ENCODE results near the gene USP20.
A peak's percentile ranks its signal among the peaks of the same experiment; 100 is the strongest.
"Not testable (repeated sequence)": the region's sequence is repeated elsewhere in the genome, so short reads cannot be mapped to it uniquely, and the experiment has no call there.

The USP20 gene

GRCh38 chr9:129835128-129835859 lies at the start of gene USP20, which contains the start of gene C9orf78:
Gene USP20, plus strand, starts transcription at chr9:129835458. Its CDS starts 17,098 bp downstream, at chr9:129852556.
Gene C9orf78, minus strand, starts transcription at chr9:129835275. Its CDS starts 54 bp downstream, at chr9:129835221.
- Histone ChIP-seq H3K4me1 (ENCODE audit: low read depth, poor library complexity, severe bottlenecking) (peaks cover 12% of the 10 kb centered on the region), H3K79me2 (ENCODE audit: insufficient read depth, low read depth) (peaks cover 20% of the 10 kb centered on the region; the same call in 1 of the 2 replicates), H3K4me2 (peak within 1 kb of the TSS; percentile 96), H4K20me1 (ENCODE audit: insufficient read depth) (no peaks in the 10 kb centered on the region), H3K36me3 (ENCODE audit: insufficient read depth) (no peaks in the 10 kb centered on the region; the same call in 1 of the 2 replicates), H3K9ac (peak within 1 kb of the TSS; percentile 74), H3K27me3 (ENCODE audit: insufficient read depth, low read depth) (no peaks in the 10 kb centered on the region), H2AFZ (ENCODE audit: low read depth) (peak within 1 kb of the TSS; percentile 97), H3K4me3 (IDR thresholded peaks at IDR 0.05; ENCODE audit: insufficient read depth, low read depth, low read length) (no peak within 1 kb of the TSS), H3K27ac (peak within 1 kb of the TSS; percentile 47)
- TF ChIP-seq, protein P1, sequence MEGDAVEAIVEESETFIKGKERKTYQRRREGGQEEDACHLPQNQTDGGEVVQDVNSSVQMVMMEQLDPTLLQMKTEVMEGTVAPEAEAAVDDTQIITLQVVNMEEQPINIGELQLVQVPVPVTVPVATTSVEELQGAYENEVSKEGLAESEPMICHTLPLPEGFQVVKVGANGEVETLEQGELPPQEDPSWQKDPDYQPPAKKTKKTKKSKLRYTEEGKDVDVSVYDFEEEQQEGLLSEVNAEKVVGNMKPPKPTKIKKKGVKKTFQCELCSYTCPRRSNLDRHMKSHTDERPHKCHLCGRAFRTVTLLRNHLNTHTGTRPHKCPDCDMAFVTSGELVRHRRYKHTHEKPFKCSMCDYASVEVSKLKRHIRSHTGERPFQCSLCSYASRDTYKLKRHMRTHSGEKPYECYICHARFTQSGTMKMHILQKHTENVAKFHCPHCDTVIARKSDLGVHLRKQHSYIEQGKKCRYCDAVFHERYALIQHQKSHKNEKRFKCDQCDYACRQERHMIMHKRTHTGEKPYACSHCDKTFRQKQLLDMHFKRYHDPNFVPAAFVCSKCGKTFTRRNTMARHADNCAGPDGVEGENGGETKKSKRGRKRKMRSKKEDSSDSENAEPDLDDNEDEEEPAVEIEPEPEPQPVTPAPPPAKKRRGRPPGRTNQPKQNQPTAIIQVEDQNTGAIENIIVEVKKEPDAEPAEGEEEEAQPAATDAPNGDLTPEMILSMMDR (conservative IDR thresholded peaks at IDR 0.05; ENCODE audit: low read depth, low read length) = no peak

- peaks cover 3% of the 10 kb centered on the region for H3K4me1 ChIP-seq (ENCODE audit: low read depth, poor library complexity, severe bottlenecking)
- H3K9ac ChIP-seq = no peak overlapping the region
- H4K20me1 ChIP-seq (ENCODE audit: insufficient read depth) = no peaks in the 10 kb centered on the region
- no peak overlapping the region for H2AFZ ChIP-seq (ENCODE audit: low read depth)
- TF ChIP-seq, protein P1 (conservative IDR thresholded peaks at IDR 0.05; ENCODE audit: low read depth, low read length) = no peak
- no peak overlapping the region for H3K4me2 ChIP-seq
- H3K36me3 ChIP-seq (ENCODE audit: insufficient read depth) = no peaks in the 10 kb centered on the region
- H3K4me3 ChIP-seq (IDR thresholded peaks at IDR 0.05; ENCODE audit: insufficient read depth, low read depth, low read length) = no peak overlapping the region
- H3K79me2 ChIP-seq (ENCODE audit: insufficient read depth, low read depth) = no peaks in the 10 kb centered on the region
- H3K27ac ChIP-seq = no peak overlapping the region
- peaks cover 51% of the 10 kb centered on the region for H3K27me3 ChIP-seq (ENCODE audit: insufficient read depth, low read depth)
These were observed 49.4 kb upstream of the USP20 start for GRCh38 chr9:129785866-129786265.

DNA sequence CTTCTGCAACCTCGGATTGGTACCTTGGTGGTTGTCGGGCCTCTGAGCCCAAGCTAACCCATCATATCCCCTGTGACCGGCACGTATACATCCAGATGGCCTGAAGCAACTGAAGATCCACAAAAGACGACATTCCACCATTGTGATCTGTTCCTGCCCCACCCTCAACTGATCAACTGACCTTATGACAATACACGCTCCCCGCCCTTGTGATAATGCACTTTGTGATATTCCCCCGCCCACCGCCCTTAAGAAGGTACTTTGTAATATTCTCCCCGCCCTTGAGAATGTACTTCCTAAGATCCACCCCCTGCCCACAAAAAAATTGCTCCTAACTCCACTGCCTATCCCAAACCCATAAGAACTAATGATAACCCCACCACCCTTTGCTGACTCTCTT lies 48.8 kb upstream of the USP20 start:
- Histone ChIP-seq H3K79me2 (ENCODE audit: insufficient read depth, low read depth) (no peaks in the 10 kb centered on the region), H2AFZ (ENCODE audit: low read depth) (no peak overlapping the region), H3K27me3 (ENCODE audit: insufficient read depth, low read depth) (peaks cover 51% of the 10 kb centered on the region), H3K4me2 (no peak overlapping the region), H3K27ac (no peak overlapping the region), H3K36me3 (ENCODE audit: insufficient read depth) (no peaks in the 10 kb centered on the region), H3K4me3 (IDR thresholded peaks at IDR 0.05; ENCODE audit: insufficient read depth, low read depth, low read length) (no peak overlapping the region), H3K4me1 (ENCODE audit: low read depth, poor library complexity, severe bottlenecking) (peaks cover 3% of the 10 kb centered on the region), H4K20me1 (ENCODE audit: insufficient read depth) (no peaks in the 10 kb centered on the region), H3K9ac (no peak overlapping the region)
- TF ChIP-seq, protein P1 (conservative IDR thresholded peaks at IDR 0.05; ENCODE audit: low read depth, low read length) = no peak

DNA sequence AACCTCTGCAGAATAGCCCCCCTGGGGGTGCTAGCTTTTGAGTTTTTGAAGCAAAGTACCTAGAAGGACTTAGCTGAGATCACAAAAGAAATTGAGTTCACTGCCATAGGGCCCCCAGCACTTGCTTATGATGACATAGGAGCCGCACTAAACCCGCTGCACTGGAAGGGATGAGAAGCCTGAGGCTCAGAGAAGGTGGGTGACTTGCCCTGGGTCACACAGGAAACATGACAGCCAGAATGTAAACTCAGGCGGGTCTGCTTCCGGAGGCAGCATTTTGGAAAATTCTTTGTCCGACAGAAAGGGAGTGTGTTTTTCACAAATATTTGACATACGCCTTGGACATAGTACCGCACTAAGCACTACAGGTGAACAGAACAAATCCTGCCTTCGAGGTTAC lies 40.7 kb upstream of the USP20 start:
- TF ChIP-seq, protein P1 (conservative IDR thresholded peaks at IDR 0.05; ENCODE audit: low read depth, low read length) = no peak
- H3K27ac ChIP-seq = no peak overlapping the region
- H3K4me3 ChIP-seq (IDR thresholded peaks at IDR 0.05; ENCODE audit: insufficient read depth, low read depth, low read length) = no peak overlapping the region
- H3K79me2 ChIP-seq (ENCODE audit: insufficient read depth, low read depth) = no peaks in the 10 kb centered on the region
- no peak overlapping the region for H3K9ac ChIP-seq
- H3K4me1 ChIP-seq (ENCODE audit: low read depth, poor library complexity, severe bottlenecking) = peaks cover 15% of the 10 kb centered on the region
- H4K20me1 ChIP-seq (ENCODE audit: insufficient read depth) = no peaks in the 10 kb centered on the region
- H3K4me2 ChIP-seq = no peak overlapping the region
- H2AFZ ChIP-seq (ENCODE audit: low read depth) = no peak overlapping the region
- no peaks in the 10 kb centered on the region for H3K36me3 ChIP-seq (ENCODE audit: insufficient read depth)
- H3K27me3 ChIP-seq (ENCODE audit: insufficient read depth, low read depth) = peaks cover 49% of the 10 kb centered on the region

DNA sequence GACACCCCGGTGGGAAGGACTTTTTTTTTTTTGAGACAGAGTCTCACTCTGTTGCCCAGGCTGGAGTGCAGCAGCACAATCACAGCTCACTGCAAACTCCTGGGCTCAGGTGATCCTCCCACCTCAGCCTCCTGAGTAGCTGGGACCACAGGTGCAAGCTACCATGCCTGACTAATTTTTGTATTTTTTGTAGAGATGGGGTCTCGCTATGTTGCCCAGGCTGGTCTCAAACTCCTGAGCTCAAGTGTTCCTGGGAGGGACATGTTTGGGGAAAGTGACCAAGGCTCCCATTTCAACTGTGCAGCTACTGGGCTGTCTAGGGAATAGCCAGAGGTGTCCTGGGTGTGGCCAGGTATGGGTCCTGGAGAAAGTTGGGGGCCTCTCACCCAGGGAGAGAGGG lies 39.2 kb upstream of the USP20 start:
- not testable (repeated sequence) for H2AFZ ChIP-seq (ENCODE audit: low read depth); H3K9ac ChIP-seq; H3K27ac ChIP-seq; H3K4me3 ChIP-seq (IDR thresholded peaks at IDR 0.05; ENCODE audit: insufficient read depth, low read depth, low read length); H4K20me1 ChIP-seq (ENCODE audit: insufficient read depth); H3K4me2 ChIP-seq; H3K79me2 ChIP-seq (ENCODE audit: insufficient read depth, low read depth); H3K36me3 ChIP-seq (ENCODE audit: insufficient read depth)
- Histone ChIP-seq H3K27me3 (ENCODE audit: insufficient read depth, low read depth) (peaks cover 43% of the 10 kb centered on the region), H3K4me1 (ENCODE audit: low read depth, poor library complexity, severe bottlenecking) (peaks cover 12% of the 10 kb centered on the region)
